ENCODE data around the gene ILDR1. TPM values are rescaled to one million over a fixed set of nuclear protein-coding genes. Genes with fewer than 3 reads are reported as not detected.
A peak's percentile ranks its signal among the peaks of the same experiment; 100 is the strongest.

The ILDR1 gene
- total RNA-seq, 2 experiments from 2014 or later = not detected

- Mint-ChIP-seq H3K4me1 (peaks cover 14% of the 10 kb centered on the region), H3K9me3 (peaks cover 30% of the 10 kb centered on the region), H3K36me3 (peaks cover 7% of the 10 kb centered on the region), H3K27ac (no peak overlapping the region), H3K27me3 (peaks cover 10% of the 10 kb centered on the region), H3K4me3 (no peak overlapping the region)
- POLR2A ChIA-PET = no interaction called here
- ATAC-seq (ENCODE audit: low read depth) = no peak
- DNase-seq = no peak
Measured at GRCh38 chr3:122033023-122033422, 11.0 kb upstream of the ILDR1 start.

- no peak for DNase-seq
- H3K4me1 Mint-ChIP-seq = peaks cover 14% of the 10 kb centered on the region
- H3K9me3 Mint-ChIP-seq = peaks cover 25% of the 10 kb centered on the region
- peaks cover 10% of the 10 kb centered on the region for H3K27me3 Mint-ChIP-seq
- no peak overlapping the region for H3K4me3 Mint-ChIP-seq
- POLR2A ChIA-PET = no interaction called here
- no peak overlapping the region for H3K27ac Mint-ChIP-seq
- ATAC-seq (ENCODE audit: low read depth) = no peak
- peaks cover 4% of the 10 kb centered on the region for H3K36me3 Mint-ChIP-seq
Measured at GRCh38 chr3:122032531-122032930, 10.5 kb upstream of the ILDR1 start.

GRCh38 chr3:122031123-122031468 is 9.0 kb upstream of the ILDR1 start:
- Mint-ChIP-seq H3K4me1 (peaks cover 14% of the 10 kb centered on the region), H3K4me3 (no peak overlapping the region), H3K36me3 (peaks cover 4% of the 10 kb centered on the region), H3K27me3 (peaks cover 11% of the 10 kb centered on the region), H3K9me3 (peaks cover 21% of the 10 kb centered on the region), H3K27ac (peak overlapping the region; percentile 64)
- DNase-seq = no peak
- ATAC-seq (ENCODE audit: low read depth) = no peak
- POLR2A ChIA-PET = no interaction called here

DNA sequence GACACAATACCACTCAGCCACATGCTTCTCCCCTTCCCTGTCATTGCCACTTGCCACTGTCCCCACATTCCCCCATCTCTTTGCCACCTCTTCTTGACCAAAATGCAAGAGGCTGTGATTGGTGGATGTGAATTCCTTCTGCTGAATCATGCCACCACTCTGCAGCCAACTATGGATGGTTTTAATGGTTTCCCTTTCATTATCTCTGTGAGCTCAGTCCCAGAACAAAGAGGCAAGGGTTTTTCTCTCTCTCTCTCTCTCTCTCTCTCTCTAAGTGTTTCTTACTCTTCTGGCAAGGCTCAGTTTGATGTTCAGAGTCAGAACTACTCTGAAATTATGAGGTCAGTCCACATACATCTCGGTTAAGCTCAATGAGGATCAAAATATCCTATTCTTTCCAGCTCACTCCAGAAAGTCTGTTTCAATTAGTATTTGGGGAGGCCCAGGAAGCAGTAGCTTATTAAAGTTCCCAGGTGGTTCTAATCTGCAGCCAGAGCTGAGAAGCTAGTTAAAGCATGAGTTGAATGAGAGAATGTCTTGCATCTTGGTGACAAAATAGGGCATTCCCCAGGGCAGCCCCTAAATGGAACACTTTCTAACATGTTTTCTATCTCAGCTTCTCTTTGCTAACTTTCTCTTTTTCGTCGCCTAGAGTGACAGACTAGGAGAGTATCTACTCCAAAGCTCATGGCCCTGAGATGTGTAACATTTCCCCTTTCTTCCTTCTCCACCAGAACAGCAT is 8.5 kb upstream of the ILDR1 start:
- Mint-ChIP-seq H3K36me3 (peaks cover 4% of the 10 kb centered on the region), H3K4me1 (peaks cover 14% of the 10 kb centered on the region), H3K4me3 (peak overlapping the region; percentile 37), H3K27ac (peak overlapping the region; percentile 64), H3K9me3 (peaks cover 15% of the 10 kb centered on the region), H3K27me3 (peaks cover 13% of the 10 kb centered on the region)
- DNase-seq (no peak), ATAC-seq (ENCODE audit: low read depth) (peak; percentile 93)
- POLR2A ChIA-PET = no interaction called here

DNA sequence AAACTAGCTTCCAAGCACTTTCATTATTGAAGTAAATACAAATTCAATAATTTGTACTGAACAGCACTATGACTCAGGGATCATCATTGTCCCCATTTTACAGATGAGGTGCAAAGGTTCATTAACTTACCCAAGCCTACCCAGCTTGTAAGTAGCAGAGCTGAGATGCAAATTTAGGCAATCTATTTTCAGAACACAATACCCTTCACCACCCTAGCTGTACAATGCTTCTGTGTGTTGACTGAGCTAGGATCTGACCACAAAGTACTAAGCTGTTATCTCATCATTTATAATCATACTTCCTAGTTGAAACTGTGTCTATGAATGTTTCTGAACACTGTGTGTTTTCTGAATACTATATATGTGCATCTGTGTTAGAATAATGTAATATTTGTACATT is 3.2 kb upstream of the ILDR1 start:
- H3K4me1 Mint-ChIP-seq = peaks cover 8% of the 10 kb centered on the region
- no peak for DNase-seq
- no peak for ATAC-seq (ENCODE audit: low read depth)
- peaks cover 24% of the 10 kb centered on the region for H3K27me3 Mint-ChIP-seq
- POLR2A ChIA-PET = no interaction called here
- H3K36me3 Mint-ChIP-seq = no peaks in the 10 kb centered on the region
- H3K9me3 Mint-ChIP-seq = no peaks in the 10 kb centered on the region
- no peak overlapping the region for H3K4me3 Mint-ChIP-seq
- H3K27ac Mint-ChIP-seq = no peak overlapping the region

GRCh38 chr3:122024800-122025199 is 2.8 kb upstream of the ILDR1 start:
- POLR2A ChIA-PET = no interaction called here
- DNase-seq (no peak), ATAC-seq (ENCODE audit: low read depth) (no peak)
- Mint-ChIP-seq H3K9me3 (no peaks in the 10 kb centered on the region), H3K27me3 (peaks cover 29% of the 10 kb centered on the region), H3K36me3 (no peaks in the 10 kb centered on the region), H3K4me1 (peaks cover 6% of the 10 kb centered on the region), H3K4me3 (no peak overlapping the region), H3K27ac (no peak overlapping the region)

DNA sequence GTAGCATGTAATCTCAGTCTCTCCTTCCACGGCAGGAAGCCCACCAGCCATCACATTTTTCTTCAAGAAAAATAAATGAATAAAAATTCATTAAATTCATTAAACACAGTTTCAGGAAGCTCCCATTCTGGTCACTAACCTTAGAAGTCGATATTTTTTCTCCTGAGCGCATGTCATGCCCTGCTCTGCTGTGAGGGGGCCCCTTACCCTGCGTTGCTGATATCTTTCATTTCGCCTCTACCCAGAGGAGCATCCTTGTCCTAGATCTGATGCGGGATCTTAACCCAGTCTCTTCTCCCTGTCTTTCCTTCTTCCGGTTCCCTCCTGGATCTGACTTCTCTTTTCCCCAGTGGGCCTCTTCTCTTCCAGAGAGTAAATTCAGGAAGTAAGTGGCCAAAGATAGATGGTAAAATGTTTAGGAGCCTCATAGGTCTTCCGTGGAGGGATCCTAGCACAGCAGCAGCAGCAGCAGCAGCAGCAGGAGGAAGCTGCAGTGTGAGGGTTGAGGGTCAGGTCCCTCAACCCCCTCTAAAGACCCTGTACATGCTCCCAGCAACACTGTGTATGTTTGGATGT is 1.4 kb upstream of the ILDR1 start:
- H3K4me3 Mint-ChIP-seq = no peak overlapping the region
- H3K36me3 Mint-ChIP-seq = no peaks in the 10 kb centered on the region
- peaks cover 40% of the 10 kb centered on the region for H3K27me3 Mint-ChIP-seq
- H3K27ac Mint-ChIP-seq = no peak overlapping the region
- ATAC-seq (ENCODE audit: low read depth) (no peak), DNase-seq (no peak)
- POLR2A ChIA-PET = no interaction called here
- no peaks in the 10 kb centered on the region for H3K9me3 Mint-ChIP-seq
- H3K4me1 Mint-ChIP-seq = peaks cover 4% of the 10 kb centered on the region

DNA sequence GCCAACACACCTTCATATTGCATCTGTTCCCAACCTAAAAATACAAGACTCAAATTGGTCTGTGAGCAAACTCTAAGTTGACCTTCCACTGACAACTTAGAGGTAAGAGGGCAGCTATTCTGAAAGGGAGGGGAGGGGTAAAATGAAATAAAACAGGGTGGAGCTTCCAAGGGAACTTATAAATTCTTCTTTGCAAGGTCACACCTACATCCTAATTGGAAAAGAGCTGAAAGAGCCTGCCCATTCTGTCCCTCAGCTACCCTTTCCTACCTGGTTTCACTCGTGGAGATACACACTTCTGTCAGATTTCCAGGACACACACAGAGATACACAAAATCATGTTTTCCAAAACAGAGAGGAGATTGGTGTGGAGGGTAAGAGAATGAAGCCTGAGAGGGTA is 1.0 kb downstream of the ILDR1 start:
- Mint-ChIP-seq H3K9me3 (peaks cover under 1% of the 10 kb centered on the region), H3K27ac (no peak overlapping the region), H3K27me3 (peaks cover 45% of the 10 kb centered on the region), H3K36me3 (no peaks in the 10 kb centered on the region), H3K4me1 (peaks cover 4% of the 10 kb centered on the region), H3K4me3 (peak overlapping the region; percentile 7)
- ATAC-seq (ENCODE audit: low read depth) (no peak), DNase-seq (no peak)
- POLR2A ChIA-PET = no interaction called here

GRCh38 chr3:122019493-122019892 is 2.6 kb downstream of the ILDR1 start:
- Mint-ChIP-seq H3K27ac (no peak overlapping the region), H3K36me3 (no peaks in the 10 kb centered on the region), H3K9me3 (peaks cover 2% of the 10 kb centered on the region), H3K4me1 (peaks cover 4% of the 10 kb centered on the region), H3K4me3 (no peak overlapping the region), H3K27me3 (peaks cover 44% of the 10 kb centered on the region)
- DNase-seq (no peak), ATAC-seq (ENCODE audit: low read depth) (no peak)
- POLR2A ChIA-PET = no interaction called here

DNA sequence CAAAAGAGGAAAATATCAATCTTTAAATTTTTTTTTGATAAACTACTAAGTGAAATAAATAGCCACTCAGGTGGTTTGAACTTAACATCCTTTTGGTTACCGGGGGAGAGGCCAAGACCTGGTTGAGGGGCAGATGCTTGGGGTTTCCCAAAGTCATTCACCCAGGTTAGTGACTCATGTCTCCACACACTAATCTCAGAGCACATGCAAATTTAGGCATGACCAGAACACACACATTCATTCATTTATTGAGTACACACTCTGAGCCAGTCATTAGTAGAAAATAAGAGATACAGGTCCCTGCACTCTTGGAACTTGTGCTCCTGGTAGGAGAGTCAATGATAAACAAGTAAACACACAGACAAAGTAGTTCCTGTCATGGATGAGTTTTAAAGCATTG is 7.3 kb downstream of the ILDR1 start:
- Mint-ChIP-seq H3K4me3 (no peak overlapping the region), H3K9me3 (peaks cover 2% of the 10 kb centered on the region), H3K27me3 (peaks cover 41% of the 10 kb centered on the region), H3K4me1 (no peaks in the 10 kb centered on the region), H3K36me3 (no peaks in the 10 kb centered on the region), H3K27ac (no peak overlapping the region)
- ATAC-seq (ENCODE audit: low read depth) (no peak), DNase-seq (no peak)
- POLR2A ChIA-PET = no interaction called here

DNA sequence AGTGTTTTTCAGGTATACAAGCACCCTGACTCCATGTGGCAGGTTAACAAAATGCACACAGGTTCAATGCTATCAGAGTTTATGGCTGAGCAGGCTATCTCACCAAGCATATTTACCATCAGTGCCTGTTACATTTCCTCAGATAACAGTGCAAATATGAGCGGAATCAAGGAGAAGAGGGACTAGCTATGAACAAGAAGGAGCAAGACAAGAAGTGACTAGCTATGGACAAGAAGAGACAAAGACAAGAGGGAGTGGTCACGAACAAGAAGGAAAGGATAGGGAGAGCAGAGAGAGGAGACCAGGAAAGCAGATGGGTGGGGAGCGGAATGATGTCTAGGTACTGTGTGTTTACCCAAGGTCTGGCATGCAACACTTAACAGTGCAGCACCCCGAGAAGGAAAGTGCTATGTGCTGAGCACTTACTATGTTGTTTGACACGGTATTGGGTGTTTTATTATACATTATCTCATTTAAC is 8.6 kb downstream of the ILDR1 start:
- Mint-ChIP-seq H3K9me3 (peaks cover 2% of the 10 kb centered on the region), H3K36me3 (no peaks in the 10 kb centered on the region), H3K27me3 (peaks cover 32% of the 10 kb centered on the region), H3K4me1 (no peaks in the 10 kb centered on the region), H3K4me3 (no peak overlapping the region), H3K27ac (no peak overlapping the region)
- POLR2A ChIA-PET = no interaction called here
- ATAC-seq (ENCODE audit: low read depth) (no peak), DNase-seq (no peak)

DNA sequence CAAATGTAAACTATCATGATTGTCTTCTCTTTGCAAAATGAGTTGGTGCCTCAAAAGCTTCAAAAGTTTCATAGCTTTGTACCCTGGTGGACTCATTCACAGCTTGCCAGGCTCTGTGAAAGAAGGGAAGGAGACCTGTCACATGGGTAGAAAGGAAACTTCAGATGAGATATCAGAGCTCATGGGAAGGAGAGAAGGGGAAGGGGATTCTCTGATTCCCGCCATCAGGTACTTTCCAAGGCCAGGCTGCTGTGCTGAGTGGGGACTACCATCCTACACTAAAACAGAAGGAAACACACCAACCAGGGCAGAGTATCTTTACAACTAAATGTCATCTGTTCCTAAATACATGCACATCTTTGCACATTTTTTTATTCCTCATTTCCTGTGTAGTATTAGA is 9.2 kb downstream of the ILDR1 start:
- no peak overlapping the region for H3K4me3 Mint-ChIP-seq
- peaks cover 30% of the 10 kb centered on the region for H3K27me3 Mint-ChIP-seq
- H3K36me3 Mint-ChIP-seq = no peaks in the 10 kb centered on the region
- H3K27ac Mint-ChIP-seq = no peak overlapping the region
- POLR2A ChIA-PET = interaction anchor here (0.5 kb wide), 1 partner anchor 1382 kb away, joined by 3 read pairs; no protein-coding TSS in a partner anchor
- no peak for DNase-seq
- H3K9me3 Mint-ChIP-seq = peaks cover 2% of the 10 kb centered on the region
- no peaks in the 10 kb centered on the region for H3K4me1 Mint-ChIP-seq
- ATAC-seq (ENCODE audit: low read depth) = no peak

DNA sequence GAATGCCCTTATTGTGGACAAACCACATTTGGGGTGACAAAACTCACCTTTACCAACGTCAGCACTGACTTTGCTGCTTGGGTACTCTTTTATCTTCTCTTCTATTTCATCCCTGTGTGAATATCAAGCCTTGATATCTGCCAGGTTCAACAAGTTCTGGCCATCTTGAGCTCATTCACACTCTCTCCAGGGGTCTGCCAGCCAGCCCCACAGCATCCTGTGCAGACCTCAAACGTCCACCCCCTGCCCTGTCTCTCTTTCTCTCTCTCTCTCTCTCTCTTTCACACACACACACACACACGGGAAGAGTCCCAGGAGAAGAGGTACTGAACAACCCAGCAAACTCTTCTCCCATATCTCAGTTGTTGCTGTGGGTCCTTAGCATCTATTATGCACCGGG is 10.7 kb downstream of the ILDR1 start:
- DNase-seq = no peak
- POLR2A ChIA-PET = no interaction called here
- no peak for ATAC-seq (ENCODE audit: low read depth)
- H3K27ac Mint-ChIP-seq = no peak overlapping the region
- no peaks in the 10 kb centered on the region for H3K4me1 Mint-ChIP-seq
- peaks cover 24% of the 10 kb centered on the region for H3K27me3 Mint-ChIP-seq
- H3K4me3 Mint-ChIP-seq = no peak overlapping the region
- H3K9me3 Mint-ChIP-seq = peaks cover 2% of the 10 kb centered on the region
- H3K36me3 Mint-ChIP-seq = no peaks in the 10 kb centered on the region

GRCh38 chr3:122010506-122010905 is 11.5 kb downstream of the ILDR1 start:
- no peaks in the 10 kb centered on the region for H3K4me1 Mint-ChIP-seq
- no peak for DNase-seq
- no peaks in the 10 kb centered on the region for H3K36me3 Mint-ChIP-seq
- ATAC-seq (ENCODE audit: low read depth) = no peak
- H3K27me3 Mint-ChIP-seq = peaks cover 27% of the 10 kb centered on the region
- no peak overlapping the region for H3K27ac Mint-ChIP-seq
- no peak overlapping the region for H3K4me3 Mint-ChIP-seq
- H3K9me3 Mint-ChIP-seq = no peaks in the 10 kb centered on the region
- POLR2A ChIA-PET = no interaction called here
